OCI-LY3 (cell line): ENCODE results near the gene HTR3E.

Experiments
- CTCF ChIP-seq: fragments of 200-600, 300-600 bp; sonication (generic); IDR thresholded peaks from 2 replicates; pipeline ENCODE4 v1.5.1; 2014; ENCODE audit warnings: antibody characterized with exemption, low read length, low read depth
- EZH2phosphoT487 ChIP-seq: fragments of 200-600 bp; shearing (Covaris generic); IDR thresholded peaks from 2 replicates; pipeline ENCODE4 v1.6.1; 2018; ENCODE audit warnings: antibody characterized with exemption, mixed run types, low read depth

DNA sequence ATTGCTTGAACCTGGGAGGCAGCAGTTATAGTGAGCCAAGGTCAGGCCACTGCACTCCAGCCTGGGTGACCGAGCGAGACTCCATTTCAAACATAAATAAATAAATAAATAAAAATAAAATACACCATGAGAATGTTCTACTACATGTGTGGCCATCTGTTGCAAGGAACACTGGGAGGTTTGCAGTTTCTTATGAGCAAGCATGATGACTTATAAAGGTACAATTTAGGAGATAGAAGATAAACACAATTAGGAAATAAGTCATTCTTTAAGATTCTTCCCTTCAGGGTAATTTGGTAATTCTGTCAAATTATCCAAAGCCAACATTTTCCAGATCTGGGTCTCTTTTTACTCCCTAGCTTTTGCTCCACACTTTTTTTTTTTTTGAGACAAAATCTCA lies 30.7 kb upstream of the HTR3E start:
- TF ChIP-seq CTCF (no peak), EZH2phosphoT487 (no peak)
